ENCODE results near the gene CEACAM21.
"Not testable (repeated sequence)": the region's sequence is repeated elsewhere in the genome, so short reads cannot be mapped to it uniquely, and the experiment has no call there.

Gene CEACAM21

DNA sequence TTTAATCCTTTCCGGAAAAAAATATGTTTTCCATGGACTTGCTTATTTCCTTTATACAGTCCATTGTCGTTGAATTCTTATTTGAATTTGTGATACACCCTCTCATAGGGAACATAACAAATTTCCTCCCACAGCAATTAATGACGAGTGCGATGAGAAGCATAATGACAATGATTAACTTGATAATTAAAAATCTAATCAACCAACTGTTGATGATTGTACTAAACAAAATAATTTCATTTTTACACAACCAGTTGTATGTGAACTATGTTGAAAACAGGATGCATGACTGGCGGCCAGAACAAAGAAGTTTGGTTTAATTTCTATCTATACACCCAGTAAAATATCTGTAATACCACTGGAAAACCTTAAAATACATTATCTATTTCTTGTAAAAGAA is 26.1 kb upstream of the CEACAM21 start:
- DNase-seq (ENCODE audit: low read depth) = no peak

DNA sequence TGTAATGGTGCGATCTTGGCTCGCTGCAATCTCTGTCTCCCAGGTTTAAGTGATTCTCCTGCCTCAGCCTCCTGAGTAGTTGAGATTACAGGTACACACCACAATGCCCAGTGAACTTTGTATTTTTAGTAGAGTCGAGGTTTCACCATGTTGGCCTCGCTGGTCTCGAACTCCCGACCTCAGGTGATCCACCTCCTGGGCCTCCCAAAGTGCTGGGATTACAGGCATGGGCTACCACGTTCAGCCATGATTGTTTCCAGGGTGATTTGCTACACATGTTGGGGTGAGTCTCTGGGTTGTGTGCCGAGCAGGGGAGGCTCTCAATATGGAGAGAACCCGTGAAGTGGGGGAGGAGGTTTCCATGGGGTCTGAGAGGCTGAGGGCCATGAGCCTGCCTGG is 24.8 kb upstream of the CEACAM21 start:
- DNase-seq (ENCODE audit: low read depth) = no peak

DNA sequence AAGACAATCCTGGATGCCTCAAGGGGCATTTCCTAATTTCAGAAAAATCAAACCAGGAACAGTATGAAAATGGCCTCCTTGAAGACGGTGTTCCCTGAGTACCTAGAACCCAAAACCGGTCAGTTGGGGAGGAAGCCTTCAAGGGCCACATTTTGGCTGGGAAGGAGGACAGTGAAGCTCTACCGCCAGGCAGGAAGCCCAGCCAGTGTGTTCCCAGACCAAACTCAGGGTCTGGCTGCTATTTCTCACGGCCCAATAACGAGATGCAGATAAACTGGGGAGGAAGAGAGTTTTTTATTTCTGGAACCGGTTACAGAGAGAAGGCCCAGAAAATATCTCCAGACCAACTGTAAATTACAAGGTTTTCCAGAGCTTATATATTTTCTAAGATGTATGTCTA is 24.3 kb upstream of the CEACAM21 start:
- DNase-seq (ENCODE audit: low read depth) = no peak

DNA sequence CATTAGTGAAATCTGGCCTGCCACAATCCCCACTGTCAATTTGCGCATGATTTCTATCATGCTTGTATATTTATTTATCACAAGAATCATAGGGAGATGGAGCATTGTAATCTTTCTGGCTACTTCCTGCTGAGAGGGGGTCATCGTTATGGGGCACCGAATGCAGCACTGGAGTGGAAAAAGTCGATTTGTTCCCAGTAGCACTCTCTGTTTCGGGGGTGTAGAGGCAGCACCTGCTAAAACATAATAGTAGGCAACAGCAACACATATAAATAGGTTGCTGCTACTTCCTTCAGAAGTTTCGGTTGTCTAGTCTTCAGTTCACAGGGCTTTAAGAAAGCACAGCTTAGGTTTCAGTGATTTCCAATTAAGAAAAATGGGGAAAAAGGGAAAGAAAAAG is 23.4 kb upstream of the CEACAM21 start:
- DNase-seq (ENCODE audit: low read depth) = no peak

GRCh38 chr19:41553804-41554203 is 22.2 kb upstream of the CEACAM21 start:
- no peak for DNase-seq (ENCODE audit: low read depth)

- DNase-seq (ENCODE audit: low read depth) = no peak
Observed at GRCh38 chr19:41554907-41555306, 21.1 kb upstream of the CEACAM21 start.

- DNase-seq (ENCODE audit: low read depth) = no peak
Observed at GRCh38 chr19:41555748-41556147, 20.2 kb upstream of the CEACAM21 start.

GRCh38 chr19:41563854-41564514 is 12.0 kb upstream of the CEACAM21 start:
- no peak for DNase-seq (ENCODE audit: low read depth)

GRCh38 chr19:41564515-41565378 is 11.2 kb upstream of the CEACAM21 start:
- no peak for DNase-seq (ENCODE audit: low read depth)

DNA sequence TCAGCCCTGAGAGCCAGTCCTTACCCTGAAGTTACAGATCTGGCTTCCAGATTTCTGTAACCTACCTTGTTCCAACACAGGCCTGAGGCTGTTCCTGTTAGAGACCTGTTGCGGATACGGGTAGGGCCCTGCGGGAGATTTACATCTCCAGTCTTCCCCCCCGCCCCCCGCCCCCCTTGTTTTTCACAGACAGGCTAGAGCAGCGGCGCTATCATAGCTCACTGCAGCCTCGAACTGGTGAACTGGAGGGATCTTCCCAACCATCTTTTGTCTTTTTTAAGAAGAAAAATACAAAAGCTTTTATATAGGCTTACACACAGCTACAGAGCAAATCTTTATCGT is 10.6 kb upstream of the CEACAM21 start:
- no peak for DNase-seq (ENCODE audit: low read depth)

DNA sequence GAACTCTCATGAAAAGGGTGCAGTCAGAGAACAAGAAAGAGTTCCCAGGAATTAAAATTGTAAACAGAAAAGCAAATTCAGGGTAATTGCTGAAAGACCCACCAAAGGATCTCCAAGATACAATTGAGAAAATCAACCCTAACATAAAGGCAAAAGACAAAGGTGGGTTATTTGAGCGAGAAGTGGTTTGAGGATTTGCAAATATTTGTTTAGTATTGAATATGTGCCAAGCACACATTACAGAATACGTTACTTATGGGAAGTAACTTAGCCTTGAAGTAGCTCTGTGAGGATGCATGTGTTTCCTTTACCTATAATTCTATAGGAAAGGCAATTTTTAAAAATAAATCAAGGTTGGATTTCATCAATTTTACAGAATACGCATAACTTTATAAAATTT is 10.0 kb upstream of the CEACAM21 start:
- DNase-seq (ENCODE audit: low read depth) = no peak

GRCh38 chr19:41569481-41570150 is 6.3 kb upstream of the CEACAM21 start:
- DNase-seq (ENCODE audit: low read depth) = no peak

GRCh38 chr19:41570179-41570578 is 5.8 kb upstream of the CEACAM21 start:
- no peak for DNase-seq (ENCODE audit: low read depth)

GRCh38 chr19:41570639-41571112 is 5.3 kb upstream of the CEACAM21 start:
- peak; percentile 72 for DNase-seq (ENCODE audit: low read depth)

DNA sequence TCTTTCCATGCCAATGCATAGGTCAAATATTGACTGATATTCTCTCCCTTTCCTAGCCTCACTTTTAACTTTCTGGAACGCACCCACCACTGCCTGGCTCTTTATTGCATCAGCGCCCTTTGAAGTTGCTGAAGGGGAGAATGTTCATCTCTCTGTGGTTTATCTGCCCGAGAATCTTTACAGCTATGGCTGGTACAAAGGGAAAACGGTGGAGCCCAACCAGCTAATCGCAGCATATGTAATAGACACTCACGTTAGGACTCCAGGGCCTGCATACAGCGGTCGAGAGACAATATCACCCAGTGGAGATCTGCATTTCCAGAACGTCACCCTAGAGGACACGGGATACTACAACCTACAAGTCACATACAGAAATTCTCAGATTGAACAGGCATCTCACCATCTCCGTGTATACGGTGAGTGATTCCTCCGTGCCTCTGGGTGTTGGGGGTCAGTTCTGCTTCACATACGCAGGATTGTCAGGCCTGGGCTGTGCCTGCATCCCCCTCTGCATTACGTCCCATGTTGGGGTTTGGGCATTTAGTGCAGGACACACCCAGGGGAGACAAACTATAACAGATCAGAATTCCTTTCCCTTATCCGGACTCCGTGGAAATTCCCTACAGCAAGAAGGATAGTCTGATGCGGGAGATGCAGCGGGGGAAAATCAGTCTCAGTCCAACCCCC is 1.3 kb downstream of the CEACAM21 start:
- no peak for DNase-seq (ENCODE audit: low read depth)

- no peak for DNase-seq (ENCODE audit: low read depth)
Observed at GRCh38 chr19:41577833-41578232, 1.9 kb downstream of the CEACAM21 start.

GRCh38 chr19:41578886-41579285 is 2.9 kb downstream of the CEACAM21 start:
- DNase-seq (ENCODE audit: low read depth) = no peak

DNA sequence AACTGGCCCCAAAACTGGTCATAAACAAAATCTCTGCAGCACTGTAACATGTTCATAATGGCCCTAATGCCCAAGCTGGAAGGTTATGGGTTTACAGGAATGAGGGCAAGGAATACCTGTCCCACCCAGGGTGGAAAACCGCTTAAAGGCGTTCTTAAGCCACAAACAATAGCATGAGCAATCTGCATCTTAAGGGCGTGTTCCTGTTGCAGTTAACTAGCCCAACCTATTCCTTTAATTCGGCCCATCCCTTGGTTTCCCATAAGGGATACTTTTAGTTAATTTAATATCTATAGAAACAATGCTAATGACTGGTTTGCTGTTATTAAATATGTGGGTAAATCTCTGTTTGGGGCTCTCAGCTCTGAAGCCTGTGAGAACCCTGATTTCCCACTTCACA is 5.1 kb downstream of the CEACAM21 start:
- not testable (repeated sequence) for DNase-seq (ENCODE audit: low read depth)

DNA sequence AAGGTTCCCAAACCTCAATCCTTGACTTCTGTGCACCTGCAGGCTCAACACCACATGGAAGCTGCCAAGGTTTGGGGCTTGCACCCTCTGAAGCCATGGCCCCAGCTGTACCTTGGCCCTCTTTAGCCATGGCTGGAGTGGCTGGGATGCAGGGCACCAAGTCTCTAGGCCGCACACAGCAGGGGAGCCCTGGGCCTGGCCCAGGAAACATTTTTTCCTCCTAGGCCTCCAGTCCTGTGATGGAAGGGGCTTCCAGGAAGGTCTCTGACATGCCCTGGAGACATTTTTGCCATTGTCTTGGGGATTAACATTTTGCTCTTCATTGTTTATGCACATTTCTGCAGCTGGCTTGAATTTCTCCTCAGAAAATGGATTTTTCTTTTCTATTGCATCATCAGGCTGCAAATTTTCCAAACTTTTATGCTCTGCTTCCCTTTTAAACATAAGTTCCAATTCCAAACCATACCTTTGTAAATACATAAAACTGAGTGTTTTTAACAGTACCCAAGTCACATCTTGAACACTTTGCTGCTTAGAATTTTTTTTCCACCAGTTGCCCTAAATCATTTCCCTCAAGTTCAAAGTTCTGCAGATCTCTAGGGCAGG is 6.7 kb downstream of the CEACAM21 start:
- not testable (repeated sequence) for DNase-seq (ENCODE audit: low read depth)

DNA sequence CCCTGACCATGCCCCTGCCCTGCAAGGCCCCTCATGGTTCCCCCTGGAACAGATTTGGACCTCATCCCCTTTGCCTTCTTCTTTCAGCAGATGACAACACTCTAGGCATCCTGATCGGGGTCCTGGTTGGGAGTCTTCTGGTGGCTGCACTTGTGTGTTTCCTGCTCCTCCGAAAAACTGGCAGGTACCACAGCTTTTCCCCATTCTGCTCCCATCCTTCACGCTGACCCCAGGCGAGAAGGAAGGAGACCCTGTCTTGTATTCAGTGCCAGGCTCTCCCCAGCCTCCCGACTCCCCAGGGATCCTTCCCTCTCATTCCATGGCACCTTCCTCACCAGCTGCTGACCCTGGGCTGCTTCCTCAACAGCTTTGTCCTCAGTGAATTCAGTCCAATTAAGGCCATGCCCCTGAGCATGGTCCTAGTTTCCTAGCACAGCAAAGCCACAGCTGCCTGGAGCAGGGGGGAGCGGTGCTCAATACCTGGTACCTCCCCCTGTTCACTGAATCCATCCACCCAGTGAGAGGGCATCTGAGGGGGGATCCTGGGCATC is 8.4 kb downstream of the CEACAM21 start:
- DNase-seq (ENCODE audit: low read depth) = no peak

DNA sequence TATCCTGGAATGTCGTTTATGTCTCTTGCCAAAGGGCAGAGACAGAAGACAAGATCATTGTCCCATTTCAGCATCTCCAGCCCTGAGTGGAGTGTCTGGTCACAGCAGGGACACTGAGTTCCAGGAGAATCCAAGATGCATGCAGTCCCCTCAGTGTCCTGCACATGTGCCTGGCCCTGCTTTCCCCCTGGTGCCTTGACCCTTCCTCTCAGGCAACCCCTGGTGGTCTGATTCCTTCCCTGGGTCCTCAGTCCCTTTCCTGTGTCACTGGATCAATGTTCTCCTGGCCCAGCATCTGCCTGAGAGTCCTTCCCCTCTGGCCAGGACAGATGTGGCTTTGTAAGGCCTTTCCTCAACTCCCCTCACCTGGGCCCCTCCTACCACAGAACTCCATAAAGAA is 9.0 kb downstream of the CEACAM21 start:
- no peak for DNase-seq (ENCODE audit: low read depth)

DNA sequence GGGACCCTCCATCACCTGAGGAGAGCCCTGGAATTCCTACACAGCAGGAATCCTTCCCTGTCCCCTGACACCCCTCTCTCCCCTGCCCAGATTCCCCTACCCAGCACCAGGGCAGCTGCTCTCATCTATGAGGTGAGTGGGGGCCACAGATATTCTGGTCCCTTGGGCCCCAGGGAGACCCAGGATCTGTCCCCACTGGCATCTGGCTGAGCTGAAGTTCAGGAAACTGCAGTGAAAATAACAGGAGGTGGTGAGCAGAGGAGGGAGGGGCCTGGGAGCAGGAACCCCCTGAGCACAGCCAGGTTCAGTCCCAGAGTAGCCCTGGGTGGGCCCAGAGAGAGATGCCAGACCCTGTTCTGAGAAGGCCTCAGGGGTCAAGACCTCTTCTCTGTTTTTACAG is 10.1 kb downstream of the CEACAM21 start:
- no peak for DNase-seq (ENCODE audit: low read depth)

Data from EH (cell line).